Measurements from ENCODE around the gene DOCK2. TPM values are rescaled to one million over a fixed set of nuclear protein-coding genes. Genes with fewer than 3 reads are reported as not detected.

DOCK2 gene
- total RNA-seq, 2 experiments from 2014 or later, result 161 to 205 TPM

DNA sequence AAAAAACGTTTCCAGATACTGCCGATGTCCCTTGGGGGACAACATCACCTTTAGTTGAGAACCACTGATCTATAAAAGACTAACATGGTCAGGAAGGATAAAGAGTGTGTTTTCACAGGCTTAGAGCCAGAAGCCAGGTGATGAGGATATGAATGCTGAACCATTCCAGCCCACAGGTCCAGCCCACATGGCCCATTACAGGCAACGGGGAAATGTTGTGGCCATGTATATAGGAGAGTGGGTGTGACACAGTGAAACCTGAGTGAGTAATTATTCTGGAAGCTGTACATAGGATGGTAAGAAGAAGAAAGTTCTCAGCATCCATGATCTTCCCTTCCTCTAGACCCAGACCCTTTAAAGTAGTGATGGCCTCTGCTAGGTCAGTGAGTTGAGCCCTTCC lies 412.6 kb downstream of the DOCK2 start:
- Histone ChIP-seq H3K79me2 (ENCODE audit: insufficient read depth, low read depth, low read length) (no peaks in the 10 kb centered on the region), H3K36me3 (ENCODE audit: insufficient read depth, low read length) (peaks cover 91% of the 10 kb centered on the region), H2AFZ (ENCODE audit: low read length) (no peak overlapping the region), H3K27ac (ENCODE audit: low read depth, low read length, poor library complexity, severe bottlenecking) (no peak overlapping the region), H3K4me1 (ENCODE audit: insufficient read depth, low read length, poor library complexity, severe bottlenecking) (no peaks in the 10 kb centered on the region), H4K20me1 (ENCODE audit: insufficient read depth, low read length) (no peaks in the 10 kb centered on the region), H3K9me2 (ENCODE audit: insufficient read depth, low read length) (no peaks in the 10 kb centered on the region), H3K9me3 (ENCODE audit: low read length) (no peaks in the 10 kb centered on the region), H3K4me2 (ENCODE audit: low read length) (no peak overlapping the region), H3K4me3 (ENCODE audit: low read depth, low read length, poor library complexity, severe bottlenecking) (no peak overlapping the region)
- no peak for DNase-seq (ENCODE audit: low spot score)
- no TSS peak for BruUV-seq (replicated peaks)
- CTCF ChIA-PET (ENCODE audit: unreplicated experiment), result interaction anchor here (1.0 kb wide), 1 partner anchor 10 kb away, joined by 3 read pairs; no protein-coding TSS in a partner anchor
- POLR2A ChIA-PET, result no interaction called here
- intact Hi-C loops (cut with micrococcal nuclease; ENCODE audit: unreplicated experiment), result no loop called here
- TF ChIP-seq EZH2phosphoT487 (IDR thresholded peaks at IDR 0.05; ENCODE audit: borderline replicate concordance, low read depth, low read length), result no peak
- TF ChIP-seq, protein P1, sequence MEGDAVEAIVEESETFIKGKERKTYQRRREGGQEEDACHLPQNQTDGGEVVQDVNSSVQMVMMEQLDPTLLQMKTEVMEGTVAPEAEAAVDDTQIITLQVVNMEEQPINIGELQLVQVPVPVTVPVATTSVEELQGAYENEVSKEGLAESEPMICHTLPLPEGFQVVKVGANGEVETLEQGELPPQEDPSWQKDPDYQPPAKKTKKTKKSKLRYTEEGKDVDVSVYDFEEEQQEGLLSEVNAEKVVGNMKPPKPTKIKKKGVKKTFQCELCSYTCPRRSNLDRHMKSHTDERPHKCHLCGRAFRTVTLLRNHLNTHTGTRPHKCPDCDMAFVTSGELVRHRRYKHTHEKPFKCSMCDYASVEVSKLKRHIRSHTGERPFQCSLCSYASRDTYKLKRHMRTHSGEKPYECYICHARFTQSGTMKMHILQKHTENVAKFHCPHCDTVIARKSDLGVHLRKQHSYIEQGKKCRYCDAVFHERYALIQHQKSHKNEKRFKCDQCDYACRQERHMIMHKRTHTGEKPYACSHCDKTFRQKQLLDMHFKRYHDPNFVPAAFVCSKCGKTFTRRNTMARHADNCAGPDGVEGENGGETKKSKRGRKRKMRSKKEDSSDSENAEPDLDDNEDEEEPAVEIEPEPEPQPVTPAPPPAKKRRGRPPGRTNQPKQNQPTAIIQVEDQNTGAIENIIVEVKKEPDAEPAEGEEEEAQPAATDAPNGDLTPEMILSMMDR (conservative IDR thresholded peaks at IDR 0.05; ENCODE audit: low read length), result no peak

DNA sequence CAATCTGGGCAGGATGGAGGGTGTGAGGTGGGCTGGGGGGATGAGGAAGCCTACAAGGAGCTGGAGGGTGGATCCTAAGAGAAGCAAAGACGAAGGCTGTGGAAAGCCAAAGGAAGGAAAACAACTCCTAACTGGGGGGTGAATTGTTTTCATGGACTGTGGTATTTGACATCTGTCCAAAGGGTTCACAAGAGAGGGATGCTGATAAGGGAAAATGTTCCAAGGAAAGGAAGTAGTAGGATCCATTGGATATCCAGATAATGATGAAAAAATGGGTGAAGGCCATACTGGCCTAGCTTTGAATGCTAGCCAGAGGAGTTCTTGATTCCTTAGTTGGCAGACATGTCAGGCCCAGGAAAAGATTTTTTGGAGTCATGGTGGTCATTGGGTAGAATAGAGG lies 416.8 kb downstream of the DOCK2 start:
- no peaks in the 10 kb centered on the region for H3K9me2 ChIP-seq (ENCODE audit: insufficient read depth, low read length)
- no peak overlapping the region for H2AFZ ChIP-seq (ENCODE audit: low read length)
- no peak overlapping the region for H3K4me3 ChIP-seq (ENCODE audit: low read depth, low read length, poor library complexity, severe bottlenecking)
- peaks cover 88% of the 10 kb centered on the region for H3K36me3 ChIP-seq (ENCODE audit: insufficient read depth, low read length)
- no peaks in the 10 kb centered on the region for H3K9me3 ChIP-seq (ENCODE audit: low read length)
- H3K4me2 ChIP-seq (ENCODE audit: low read length), result no peak overlapping the region
- CTCF ChIA-PET (ENCODE audit: unreplicated experiment), result no interaction called here
- TF ChIP-seq, protein P1 (conservative IDR thresholded peaks at IDR 0.05; ENCODE audit: low read length), result no peak
- TF ChIP-seq EZH2phosphoT487 (IDR thresholded peaks at IDR 0.05; ENCODE audit: borderline replicate concordance, low read depth, low read length), result no peak
- intact Hi-C loops (cut with micrococcal nuclease; ENCODE audit: unreplicated experiment), result no loop called here
- no peaks in the 10 kb centered on the region for H3K4me1 ChIP-seq (ENCODE audit: insufficient read depth, low read length, poor library complexity, severe bottlenecking)
- H3K79me2 ChIP-seq (ENCODE audit: insufficient read depth, low read depth, low read length), result no peaks in the 10 kb centered on the region
- BruUV-seq (replicated peaks), result no TSS peak
- no peak for DNase-seq (ENCODE audit: low spot score)
- no peak overlapping the region for H3K27ac ChIP-seq (ENCODE audit: low read depth, low read length, poor library complexity, severe bottlenecking)
- POLR2A ChIA-PET, result no interaction called here
- H4K20me1 ChIP-seq (ENCODE audit: insufficient read depth, low read length), result no peaks in the 10 kb centered on the region

DNA sequence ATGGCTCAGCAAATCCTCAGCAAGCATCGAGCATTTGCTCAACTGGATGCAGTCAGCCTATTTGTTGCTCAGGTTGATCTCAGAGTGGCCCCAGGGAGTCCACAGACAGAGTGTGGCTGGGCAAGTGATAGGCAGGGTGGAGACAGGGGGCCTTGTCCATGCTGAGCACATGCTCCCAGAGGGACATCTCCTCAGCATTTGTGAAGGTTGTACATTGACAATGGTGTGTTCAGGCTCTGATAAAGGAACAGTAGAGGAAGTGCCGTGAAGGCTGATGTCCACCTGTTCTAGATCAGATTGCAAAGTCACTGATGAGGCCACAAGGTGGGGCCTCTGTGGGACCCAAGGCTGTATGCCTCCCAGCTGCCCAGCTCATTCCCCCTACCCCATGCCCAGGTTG lies 418.5 kb downstream of the DOCK2 start:
- H3K9me2 ChIP-seq (ENCODE audit: insufficient read depth, low read length), result no peaks in the 10 kb centered on the region
- H2AFZ ChIP-seq (ENCODE audit: low read length), result no peak overlapping the region
- H3K4me1 ChIP-seq (ENCODE audit: insufficient read depth, low read length, poor library complexity, severe bottlenecking), result no peaks in the 10 kb centered on the region
- no peak overlapping the region for H3K4me3 ChIP-seq (ENCODE audit: low read depth, low read length, poor library complexity, severe bottlenecking)
- H3K36me3 ChIP-seq (ENCODE audit: insufficient read depth, low read length), result peaks cover 82% of the 10 kb centered on the region
- DNase-seq (ENCODE audit: low spot score), result no peak
- intact Hi-C loops (cut with micrococcal nuclease; ENCODE audit: unreplicated experiment), result no loop called here
- no peaks in the 10 kb centered on the region for H3K9me3 ChIP-seq (ENCODE audit: low read length)
- no TSS peak for BruUV-seq (replicated peaks)
- ChIA-PET CTCF (ENCODE audit: unreplicated experiment) (no interaction called here), POLR2A (no interaction called here)
- H4K20me1 ChIP-seq (ENCODE audit: insufficient read depth, low read length), result no peaks in the 10 kb centered on the region
- no peaks in the 10 kb centered on the region for H3K79me2 ChIP-seq (ENCODE audit: insufficient read depth, low read depth, low read length)
- no peak overlapping the region for H3K4me2 ChIP-seq (ENCODE audit: low read length)
- H3K27ac ChIP-seq (ENCODE audit: low read depth, low read length, poor library complexity, severe bottlenecking), result no peak overlapping the region
- no peak for TF ChIP-seq EZH2phosphoT487 (IDR thresholded peaks at IDR 0.05; ENCODE audit: borderline replicate concordance, low read depth, low read length)
- TF ChIP-seq, protein P1 (conservative IDR thresholded peaks at IDR 0.05; ENCODE audit: low read length), result no peak

Data from OCI-LY7 (cell line).